Fibroblast of skin of right quadriceps (primary cell): ENCODE data around the gene ADCY9.
"Not testable (repeated sequence)": the region's sequence is repeated elsewhere in the genome, so short reads cannot be mapped to it uniquely, and the experiment has no call there.

Source experiments
- DNase-seq: peaks from one replicate; pipeline ENCODE4 v3.0.0-alpha.2; 2013

ADCY9 gene

GRCh38 chr16:3945751-3946603 is 170.3 kb downstream of the ADCY9 start:
- DNase-seq = peak; percentile 99

GRCh38 chr16:3944457-3944856 is 171.8 kb downstream of the ADCY9 start:
- not testable (repeated sequence) for DNase-seq

- not testable (repeated sequence) for DNase-seq
Measured at GRCh38 chr16:3942146-3942545, 174.1 kb downstream of the ADCY9 start.

- DNase-seq = peak; percentile 93
Measured at GRCh38 chr16:3938843-3939624, 177.2 kb downstream of the ADCY9 start.

GRCh38 chr16:3938471-3938842 is 177.8 kb downstream of the ADCY9 start:
- no peak for DNase-seq

GRCh38 chr16:3937066-3937875 is 179.0 kb downstream of the ADCY9 start:
- DNase-seq = no peak

GRCh38 chr16:3935921-3936320 is 180.3 kb downstream of the ADCY9 start:
- DNase-seq = no peak

- DNase-seq = no peak
Measured at GRCh38 chr16:3934491-3935181, 181.6 kb downstream of the ADCY9 start.

- DNase-seq = not testable (repeated sequence)
Measured at GRCh38 chr16:3927147-3927546, 189.1 kb downstream of the ADCY9 start.

GRCh38 chr16:3924763-3925162 is 191.5 kb downstream of the ADCY9 start:
- DNase-seq = no peak

GRCh38 chr16:3922241-3922640 is 194.0 kb downstream of the ADCY9 start:
- DNase-seq = no peak

GRCh38 chr16:3920206-3920605 is 196.0 kb downstream of the ADCY9 start:
- DNase-seq = no peak

GRCh38 chr16:3919413-3919812 is 196.8 kb downstream of the ADCY9 start:
- DNase-seq = no peak

GRCh38 chr16:3915426-3916260 is 200.6 kb downstream of the ADCY9 start:
- no peak for DNase-seq

GRCh38 chr16:3912897-3913296 is 203.3 kb downstream of the ADCY9 start:
- no peak for DNase-seq
